DOHH2 (cell line): ENCODE data around the gene AFAP1.

Experiments
- CTCF ChIP-seq: fragments of 200-600 bp; sonication (generic); IDR thresholded peaks from one replicate; pipeline ENCODE4 v1.5.1; 2014; ENCODE audit warnings: antibody characterized with exemption, mild to moderate bottlenecking, low read depth, low read length; ENCODE audit not compliant: poor library complexity, severe bottlenecking
- EZH2phosphoT487 ChIP-seq: fragments of 200-600 bp; sonication (generic); IDR thresholded peaks from 2 replicates; pipeline ENCODE4 v1.6.1; 2017; ENCODE audit warnings: borderline replicate concordance, mild to moderate bottlenecking, antibody characterized with exemption, low read length, moderate library complexity, mixed read lengths

GRCh38 chr4:7806338-7807090 lies 133.1 kb downstream of the AFAP1 start:
- TF ChIP-seq CTCF: no peak
- no peak for TF ChIP-seq EZH2phosphoT487
